B cell (primary cell): ENCODE data around the gene DENND1A. TPM values are rescaled to one million over a fixed set of nuclear protein-coding genes. Genes with fewer than 3 reads are reported as not detected.

Experiments
- ATAC-seq: fragments of 200-7000 bp; cut with Tn5 transposase; one replicate; pipeline ENCODE4 v1.10.0; 2021; ENCODE audit warnings: low read depth, mild to moderate bottlenecking, moderate number of reproducible peaks, moderate library complexity
- CTCF ChIA-PET: fragments of 350-600 bp; sonication (Branson Sonifier 250); formaldehyde crosslinking; loops from one replicate; lab custom pipeline; 2021; ENCODE audit warnings: antibody characterized with exemption, inconsistent platforms; lab: Charles Lee
- POLR2A ChIA-PET: fragments of 350-600 bp; sonication (Branson Sonifier 250); formaldehyde crosslinking; loops from one replicate; lab custom pipeline; 2021; ENCODE audit warnings: antibody characterized with exemption; lab: Charles Lee
- DNase-seq: peaks from one replicate; pipeline ENCODE4 v3.0.0; 2013
- H2AFZ ChIP-seq: 2 replicates; pipeline ENCODE4 v1.6.1; 2012; ENCODE audit warnings: mild to moderate bottlenecking, low read depth, low read length; ENCODE audit not compliant: insufficient read depth, poor library complexity, severe bottlenecking
- H3K27ac ChIP-seq, 2 donors: 1 replicate in 1 of 2; 2 replicates in 1 of 2; pipeline ENCODE4 v1.5.1; 2012 to 2013; ENCODE audit warnings: low read length in 2 of 2, mild to moderate bottlenecking in 2 of 2, moderate library complexity in 1 of 2
- H3K27me3 ChIP-seq, 4 experiments: fragments of 200-600 bp in 1 of 4; sonication (generic) in 1 of 4; replicated peaks in 1 of 4; 1 replicate in 2 of 4; 2 replicates in 2 of 4; pipeline versions ENCODE4 v1.6.1 to v1.7.0; 2013 to 2016; ENCODE audit warnings: low read length in 3 of 4, mild to moderate bottlenecking in 2 of 4, mixed read lengths in 1 of 4, moderate library complexity in 1 of 4; ENCODE audit not compliant: insufficient read depth in 4 of 4, control insufficient read depth in 3 of 4; ENCODE audit errors: control extremely low read depth in 1 of 4
- H3K36me3 ChIP-seq, 2 experiments: replicated peaks in 1 of 2; 1 replicate in 1 of 2; 2 replicates in 1 of 2; pipeline versions ENCODE4 v1.6.1 to v1.7.1; 2013; ENCODE audit warnings: low read length in 1 of 2; ENCODE audit not compliant: insufficient read depth in 2 of 2, control insufficient read depth in 1 of 2; ENCODE audit errors: control extremely low read depth in 1 of 2, extremely low read depth in 1 of 2
- H3K4me1 ChIP-seq, 2 donors: fragments of 200-600 bp in 1 of 2; sonication (generic) in 1 of 2; 1 replicate in 1 of 2; 2 replicates in 1 of 2; pipeline versions ENCODE4 v1.5.1 to v1.6.1; 2013 to 2017; ENCODE audit warnings: low read length in 2 of 2; ENCODE audit not compliant: control insufficient read depth in 2 of 2, insufficient read depth in 2 of 2
- H3K4me2 ChIP-seq: replicated peaks from 2 replicates; pipeline ENCODE3; 2012; ENCODE audit warnings: mild to moderate bottlenecking, low read depth, low read length; ENCODE audit not compliant: poor library complexity, severe bottlenecking
- H3K4me3 ChIP-seq, 5 experiments: fragments of 200-600 bp in 1 of 5; sonication (generic) in 1 of 5; 1 replicate in 3 of 5; 2 replicates in 2 of 5; pipeline versions ENCODE4 v1.5.1 to v1.7.0; 2011 to 2016; ENCODE audit warnings: low read length in 4 of 5, mild to moderate bottlenecking in 4 of 5, low read depth in 2 of 5, control low read depth in 1 of 5, moderate library complexity in 1 of 5; ENCODE audit not compliant: insufficient read depth in 1 of 5; ENCODE audit errors: control extremely low read depth in 1 of 5, extremely low read depth in 1 of 5
- H3K79me2 ChIP-seq: fragments of 200-600 bp; sonication (generic); one replicate; pipeline ENCODE4 v1.6.0; 2016; ENCODE audit warnings: low read length; ENCODE audit not compliant: control insufficient read depth, insufficient read depth
- H3K9ac ChIP-seq: fragments of 200-600 bp; sonication (generic); 2 replicates; pipeline ENCODE4 v1.6.1; 2017; ENCODE audit warnings: mild to moderate bottlenecking, low read length, moderate library complexity
- H3K9me3 ChIP-seq, 3 donors: one replicate each; pipeline versions ENCODE4 v1.6.1 to v1.7.1; 2013; ENCODE audit warnings: low read length in 2 of 3; ENCODE audit not compliant: control insufficient read depth in 2 of 3, insufficient read depth in 1 of 3; ENCODE audit errors: control extremely low read depth in 1 of 3
- H4K20me1 ChIP-seq: 2 replicates; pipeline ENCODE4 v1.6.0; 2012; ENCODE audit warnings: mild to moderate bottlenecking, low read length; ENCODE audit not compliant: insufficient read depth, control insufficient read depth, poor library complexity, severe bottlenecking
- H3K27ac Mint-ChIP-seq: one replicate; pipeline ENCODE4 v1.8.0; 2021; ENCODE audit warnings: mixed read lengths
- H3K27me3 Mint-ChIP-seq: one replicate; pipeline ENCODE4 v1.8.0; 2021; ENCODE audit warnings: mixed read lengths
- H3K4me1 Mint-ChIP-seq: one replicate; pipeline ENCODE4 v1.8.0; 2021; ENCODE audit warnings: mixed read lengths
- H3K4me3 Mint-ChIP-seq: one replicate; pipeline ENCODE4 v1.8.0; 2021; ENCODE audit warnings: mixed read lengths
- H3K9me3 Mint-ChIP-seq: one replicate; pipeline ENCODE4 v1.8.0; 2022; ENCODE audit warnings: mixed read lengths; ENCODE audit not compliant: insufficient read depth
- CTCF ChIP-seq: fragments of 200-600 bp; IDR thresholded peaks from one replicate; pipeline ENCODE4 v1.8.0; 2022; ENCODE audit warnings: antibody characterized with exemption, mild to moderate bottlenecking
- EZH2 ChIP-seq: IDR thresholded peaks from 2 replicates; pipeline ENCODE4 v1.6.1; 2012; ENCODE audit warnings: borderline replicate concordance, low read depth, mild to moderate bottlenecking, moderate library complexity, low read length; ENCODE audit not compliant: insufficient read depth, poor library complexity, severe bottlenecking
- WGBS: methylation state at CpG from one replicate; pipeline ENCODE4 v1.1.5; 2013; ENCODE audit warnings: missing lambda C conversion rate; ENCODE audit not compliant: insufficient coverage; 5-methylcytosine and 5-hydroxymethylcytosine counted together
- intact Hi-C: fragments of 100-400 bp; cut with micrococcal nuclease; formaldehyde crosslinking; loops from one replicate; pipeline ENCODE4 v1.10.0; 2022
- polyA plus RNA-seq: library from polyadenylated mRNA; depleted of rRNA; stranded (reverse); fragments of >200 nt; gene quantifications from 2 replicates; pipeline ENCODE4 v1.2.3, GENCODE V29; 2012
- total RNA-seq, 2 donors: library from RNA; stranded (reverse); fragments of 120-200 nt in 1 of 2; gene quantifications; 1 replicate in 1 of 2; 2 replicates in 1 of 2; pipeline versions ENCODE4 v1.2.3 to v1.2.4, GENCODE V29; 2013 to 2022

The DENND1A gene
- total and polyA plus RNA-seq, 2 donors (not counting 1 experiment from before 2014, with no cell fraction given): 10.8 to 26.0 TPM

GRCh38 chr9:123952641-123953495, 22.9 kb upstream of the DENND1A start:
- CTCF ChIA-PET: no interaction called here
- 78% methylated on average over 8 of the region's 9 CpGs for WGBS

More at GRCh38 chr9:123952641-123953495, 22.9 kb upstream of the DENND1A start:
- Histone ChIP-seq H3K9me3 (peaks cover 0 to 3% (median 0%) of the 10 kb centered on the region in 3 donors), H3K79me2 (no peaks in the 10 kb centered on the region), H3K36me3 (no peaks in the 10 kb centered on the region), H3K27ac (no peak overlapping the region), H3K27me3 (peaks cover 0 to 6% (median 1%) of the 10 kb centered on the region in 4 experiments), H3K4me2 (no peak overlapping the region), H3K9ac (no peak overlapping the region), H3K4me1 (no peaks in the 10 kb centered on the region), H2AFZ (no peak overlapping the region), H4K20me1 (no peaks in the 10 kb centered on the region), H3K4me3 (no peak overlapping the region)
- POLR2A ChIA-PET: no interaction called here
- H3K27me3 Mint-ChIP-seq: peaks cover 14% of the 10 kb centered on the region
- ATAC-seq (no peak), DNase-seq (no peak)
- no peak overlapping the region for H3K4me3 Mint-ChIP-seq
- intact Hi-C loops: no loop called here
- TF ChIP-seq EZH2 (no peak), CTCF (no peak)
- H3K27ac Mint-ChIP-seq: no peak overlapping the region
- no peaks in the 10 kb centered on the region for H3K4me1 Mint-ChIP-seq
- H3K9me3 Mint-ChIP-seq: no peaks in the 10 kb centered on the region
